Calu3 (cell line): Measurements from ENCODE around the gene GUCY1A2. TPM values are rescaled to one million over a fixed set of nuclear protein-coding genes. Genes with fewer than 3 reads are reported as not detected.

Source experiments
- BruUV-seq: library from RNA; stranded (reverse); fragments of 400-500 nt; replicated peaks from 2 replicates; lab custom pipeline; 2021; lab: Mats Ljungman, UMichigan
- CTCF ChIA-PET: fragments of 300-600 bp; sonication (Branson Sonifier 250); formaldehyde crosslinking; loops from one replicate; lab custom pipeline; 2022; ENCODE audit warnings: antibody characterized with exemption; lab: Charles Lee
- DNase-seq: peaks from one replicate; pipeline ENCODE4 v3.0.0; 2022
- H3K27ac Mint-ChIP-seq: one replicate; pipeline ENCODE4 v1.8.0; 2022; ENCODE audit warnings: mixed read lengths; ENCODE audit not compliant: unreplicated experiment
- H3K27me3 Mint-ChIP-seq: one replicate; pipeline ENCODE4 v1.8.0; 2022; ENCODE audit warnings: mixed read lengths; ENCODE audit not compliant: unreplicated experiment
- H3K36me3 Mint-ChIP-seq: one replicate; pipeline ENCODE4 v1.8.0; 2022; ENCODE audit warnings: mild to moderate bottlenecking, moderate library complexity, mixed read lengths; ENCODE audit not compliant: insufficient read depth, unreplicated experiment
- H3K4me1 Mint-ChIP-seq: one replicate; pipeline ENCODE4 v1.8.0; 2022; ENCODE audit warnings: mild to moderate bottlenecking, low read depth, mixed read lengths; ENCODE audit not compliant: unreplicated experiment
- H3K4me3 Mint-ChIP-seq: one replicate; pipeline ENCODE4 v1.8.0; 2022; ENCODE audit warnings: mild to moderate bottlenecking, low read depth, moderate library complexity, mixed read lengths; ENCODE audit not compliant: unreplicated experiment
- H3K9me3 Mint-ChIP-seq: one replicate; pipeline ENCODE4 v1.8.0; 2022; ENCODE audit warnings: low read depth, mixed read lengths; ENCODE audit not compliant: unreplicated experiment
- intact Hi-C: fragments of 100-400 bp; cut with micrococcal nuclease; formaldehyde crosslinking; loops from one replicate; pipeline ENCODE4 v1.10.0; 2022; ENCODE audit not compliant: unreplicated experiment
- total RNA-seq: library from RNA; stranded (reverse); gene quantifications from 2 replicates; pipeline ENCODE4 v1.2.3, GENCODE V29; 2022
- TF ChIP-seq, protein P1 (sequence below): fragments of 200-600 bp; IDR thresholded peaks from one replicate; pipeline ENCODE4 v1.8.0; 2022; ENCODE audit warnings: antibody characterized with exemption; ENCODE audit not compliant: unreplicated experiment

The GUCY1A2 gene
- total RNA-seq, 1 experiment from 2014 or later = not detected

DNA sequence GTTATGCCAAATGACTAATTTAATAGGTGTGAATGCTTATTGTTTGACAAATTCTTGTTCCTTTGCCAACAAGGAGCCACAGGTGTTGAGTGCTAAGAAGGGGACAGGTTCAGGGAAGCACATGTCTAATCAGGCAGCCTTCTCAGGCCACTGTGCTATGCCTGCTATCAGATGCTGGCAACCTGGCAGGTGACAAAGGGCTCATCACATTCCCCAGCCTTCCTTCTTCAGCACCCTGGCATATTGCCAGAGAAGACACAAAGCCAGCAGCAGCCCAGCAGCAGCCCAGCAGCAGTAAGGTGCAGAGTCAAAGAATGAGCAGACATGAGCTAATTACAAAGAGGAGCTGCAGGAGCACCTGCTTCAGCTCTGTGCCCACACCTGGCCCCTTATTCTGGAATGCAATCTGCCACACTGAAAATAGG lies 68.2 kb downstream of the GUCY1A2 start:
- Mint-ChIP-seq H3K27me3 (no peaks in the 10 kb centered on the region), H3K27ac (no peak overlapping the region), H3K36me3 (no peaks in the 10 kb centered on the region), H3K9me3 (peaks cover 4% of the 10 kb centered on the region), H3K4me3 (no peak overlapping the region), H3K4me1 (no peaks in the 10 kb centered on the region)
- BruUV-seq = no TSS peak
- TF ChIP-seq, protein P1, sequence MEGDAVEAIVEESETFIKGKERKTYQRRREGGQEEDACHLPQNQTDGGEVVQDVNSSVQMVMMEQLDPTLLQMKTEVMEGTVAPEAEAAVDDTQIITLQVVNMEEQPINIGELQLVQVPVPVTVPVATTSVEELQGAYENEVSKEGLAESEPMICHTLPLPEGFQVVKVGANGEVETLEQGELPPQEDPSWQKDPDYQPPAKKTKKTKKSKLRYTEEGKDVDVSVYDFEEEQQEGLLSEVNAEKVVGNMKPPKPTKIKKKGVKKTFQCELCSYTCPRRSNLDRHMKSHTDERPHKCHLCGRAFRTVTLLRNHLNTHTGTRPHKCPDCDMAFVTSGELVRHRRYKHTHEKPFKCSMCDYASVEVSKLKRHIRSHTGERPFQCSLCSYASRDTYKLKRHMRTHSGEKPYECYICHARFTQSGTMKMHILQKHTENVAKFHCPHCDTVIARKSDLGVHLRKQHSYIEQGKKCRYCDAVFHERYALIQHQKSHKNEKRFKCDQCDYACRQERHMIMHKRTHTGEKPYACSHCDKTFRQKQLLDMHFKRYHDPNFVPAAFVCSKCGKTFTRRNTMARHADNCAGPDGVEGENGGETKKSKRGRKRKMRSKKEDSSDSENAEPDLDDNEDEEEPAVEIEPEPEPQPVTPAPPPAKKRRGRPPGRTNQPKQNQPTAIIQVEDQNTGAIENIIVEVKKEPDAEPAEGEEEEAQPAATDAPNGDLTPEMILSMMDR = no peak
- no peak for DNase-seq
- intact Hi-C loops = no loop called here
- CTCF ChIA-PET = no interaction called here

DNA sequence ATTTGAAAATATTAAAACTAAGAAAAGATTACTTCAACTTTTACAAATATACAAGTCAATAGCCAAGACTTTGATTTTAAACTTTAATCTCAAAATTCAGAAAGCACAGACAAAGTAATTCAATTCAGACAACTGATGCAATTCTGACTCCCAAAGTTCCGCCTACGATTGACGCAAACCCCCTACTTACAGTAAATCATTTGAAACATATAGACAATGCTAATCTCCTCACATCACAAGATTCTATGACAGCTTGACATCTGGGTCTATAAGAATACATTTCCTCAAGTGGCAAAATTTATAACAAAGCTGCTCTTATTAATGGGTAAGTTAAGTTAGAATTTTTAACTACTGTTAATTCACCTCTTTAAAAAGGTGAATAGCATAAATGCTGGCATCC lies 75.2 kb downstream of the GUCY1A2 start:
- H3K27me3 Mint-ChIP-seq = no peaks in the 10 kb centered on the region

GRCh38 chr11:106939157-106939556 lies 79.1 kb downstream of the GUCY1A2 start:
- H3K27me3 Mint-ChIP-seq = no peaks in the 10 kb centered on the region
- H3K4me3 Mint-ChIP-seq = no peak overlapping the region
- H3K36me3 Mint-ChIP-seq = no peaks in the 10 kb centered on the region
- H3K27ac Mint-ChIP-seq = no peak overlapping the region
- TF ChIP-seq, protein P1 = no peak
- CTCF ChIA-PET = no interaction called here
- intact Hi-C loops = no loop called here
- no peaks in the 10 kb centered on the region for H3K9me3 Mint-ChIP-seq
- H3K4me1 Mint-ChIP-seq = no peaks in the 10 kb centered on the region
- DNase-seq = no peak
- no TSS peak for BruUV-seq

More for the DNA sequence above, 75.2 kb downstream of the GUCY1A2 start:
- no peaks in the 10 kb centered on the region for H3K9me3 Mint-ChIP-seq
- no peak overlapping the region for H3K4me3 Mint-ChIP-seq
- intact Hi-C loops = no loop called here
- BruUV-seq = no TSS peak
- TF ChIP-seq, protein P1 = no peak
- H3K4me1 Mint-ChIP-seq = no peaks in the 10 kb centered on the region
- H3K36me3 Mint-ChIP-seq = no peaks in the 10 kb centered on the region
- H3K27ac Mint-ChIP-seq = no peak overlapping the region
- DNase-seq = no peak
- CTCF ChIA-PET = no interaction called here

DNA sequence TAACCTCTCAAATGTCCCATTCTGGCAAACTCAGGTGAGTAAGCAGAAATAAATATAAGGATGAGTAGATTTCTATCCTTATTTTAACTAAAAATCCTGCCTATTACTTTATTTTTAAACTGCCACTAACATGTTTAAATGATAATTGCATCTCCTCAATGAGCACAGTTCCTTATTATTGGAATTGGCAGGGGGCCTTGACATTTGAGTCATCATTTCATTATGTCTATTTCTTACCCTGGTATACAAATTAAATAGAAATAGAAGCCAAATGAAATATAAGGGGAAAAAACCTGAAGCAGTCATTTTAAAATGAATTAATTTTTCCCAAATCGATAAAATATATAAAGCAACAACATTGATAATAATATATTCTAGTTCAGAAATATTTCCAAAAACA lies 81.2 kb downstream of the GUCY1A2 start:
- TF ChIP-seq, protein P1 = no peak
- no peak overlapping the region for H3K27ac Mint-ChIP-seq
- no peaks in the 10 kb centered on the region for H3K36me3 Mint-ChIP-seq
- H3K9me3 Mint-ChIP-seq = no peaks in the 10 kb centered on the region
- H3K4me1 Mint-ChIP-seq = no peaks in the 10 kb centered on the region
- CTCF ChIA-PET = no interaction called here
- H3K27me3 Mint-ChIP-seq = no peaks in the 10 kb centered on the region
- DNase-seq = no peak
- intact Hi-C loops = no loop called here
- H3K4me3 Mint-ChIP-seq = no peak overlapping the region
- no TSS peak for BruUV-seq
